HG03565 (cell line): ENCODE results near the gene ASB2.
A peak's percentile ranks its signal among the peaks of the same experiment; 100 is the strongest.

Source experiments
- ATAC-seq: cut with Tn5 transposase; IDR thresholded peaks from one replicate; pipeline ENCODE4 v1.9.1; 2021; ENCODE audit warnings: mild to moderate bottlenecking, moderate library complexity; ENCODE audit not compliant: unreplicated experiment

ASB2 gene

GRCh38 chr14:93964281-93964680, 12.1 kb downstream of the ASB2 start:
- no peak for ATAC-seq

- ATAC-seq: no peak
Observed at GRCh38 chr14:93963692-93964091, 12.7 kb downstream of the ASB2 start.

GRCh38 chr14:93962701-93963601, 13.4 kb downstream of the ASB2 start:
- ATAC-seq: peak; percentile 38

GRCh38 chr14:93961620-93962019, 14.8 kb downstream of the ASB2 start:
- no peak for ATAC-seq

GRCh38 chr14:93960774-93961438, 15.5 kb downstream of the ASB2 start:
- ATAC-seq: no peak

GRCh38 chr14:93960108-93960475, 16.3 kb downstream of the ASB2 start:
- ATAC-seq: no peak

- ATAC-seq: peak; percentile 67
Observed at GRCh38 chr14:93959239-93960107, 16.9 kb downstream of the ASB2 start.

- no peak for ATAC-seq
Observed at GRCh38 chr14:93958567-93959238, 17.7 kb downstream of the ASB2 start.

GRCh38 chr14:93957751-93958566, 18.4 kb downstream of the ASB2 start:
- no peak for ATAC-seq

GRCh38 chr14:93957333-93957710, 19.0 kb downstream of the ASB2 start:
- no peak for ATAC-seq

- ATAC-seq: no peak
Observed at GRCh38 chr14:93956514-93957332, 19.6 kb downstream of the ASB2 start.

- ATAC-seq: no peak
Observed at GRCh38 chr14:93955850-93956481, 20.4 kb downstream of the ASB2 start.

- peak; percentile 35 for ATAC-seq
Observed at GRCh38 chr14:93954900-93955849, 21.2 kb downstream of the ASB2 start.

GRCh38 chr14:93954516-93954830, 21.9 kb downstream of the ASB2 start:
- no peak for ATAC-seq

- ATAC-seq: no peak
Observed at GRCh38 chr14:93953739-93954515, 22.4 kb downstream of the ASB2 start.

GRCh38 chr14:93953263-93953662, 23.1 kb downstream of the ASB2 start:
- ATAC-seq: no peak

- no peak for ATAC-seq
Observed at GRCh38 chr14:93952829-93953228, 23.5 kb downstream of the ASB2 start.
